Activated CD4-positive, alpha-beta T cell treated with anti-CD3 and anti-CD28 coated beads for 24 hours (primary cell): ENCODE data around the gene CLRN3.

Experiments used
- DNase-seq, 2 donors: peaks; one replicate each; pipeline ENCODE4 v3.0.0-alpha.2; 2020; ENCODE audit warnings: low read depth in 2 of 2

Gene CLRN3

GRCh38 chr10:127848226-127848625 lies 44.5 kb downstream of the CLRN3 start:
- no peak for DNase-seq

- DNase-seq = no peak
These were observed 47.0 kb downstream of the CLRN3 start for GRCh38 chr10:127845756-127846155.

GRCh38 chr10:127840884-127841283 lies 51.9 kb downstream of the CLRN3 start:
- no peak for DNase-seq

- DNase-seq = no peak
These were observed 55.8 kb downstream of the CLRN3 start for GRCh38 chr10:127836966-127837365.

- DNase-seq = no peak
These were observed 56.6 kb downstream of the CLRN3 start for GRCh38 chr10:127836176-127836575.

GRCh38 chr10:127834791-127835190 lies 58.0 kb downstream of the CLRN3 start:
- no peak for DNase-seq

- no peak for DNase-seq
These were observed 58.5 kb downstream of the CLRN3 start for GRCh38 chr10:127834221-127834620.

- DNase-seq = no peak
These were observed 58.9 kb downstream of the CLRN3 start for GRCh38 chr10:127833804-127834203.

- no peak for DNase-seq
These were observed 60.2 kb downstream of the CLRN3 start for GRCh38 chr10:127832501-127832900.

- no peak for DNase-seq
These were observed 62.3 kb downstream of the CLRN3 start for GRCh38 chr10:127830414-127830813.
